Measurements from ENCODE around the gene SIT1.
"Not testable (repeated sequence)": the region's sequence is repeated elsewhere in the genome, so short reads cannot be mapped to it uniquely, and the experiment has no call there.

SIT1 gene

GRCh38 chr9:35657546-35658136, 6.9 kb upstream of the SIT1 start, which contains the start of gene RMRP:
Gene RMRP (minus strand): TSS chr9:35658019.
- Mint-ChIP-seq H3K27me3 (no peaks in the 10 kb centered on the region), H3K4me1 (peaks cover 63% of the 10 kb centered on the region), H3K4me3 (peak within 1 kb of the TSS; percentile 94), H3K36me3 (peaks cover 22% of the 10 kb centered on the region), H3K27ac (peak within 1 kb of the TSS; percentile 99), H3K9me3 (no peaks in the 10 kb centered on the region)
- peak; percentile 96 for ATAC-seq

DNA sequence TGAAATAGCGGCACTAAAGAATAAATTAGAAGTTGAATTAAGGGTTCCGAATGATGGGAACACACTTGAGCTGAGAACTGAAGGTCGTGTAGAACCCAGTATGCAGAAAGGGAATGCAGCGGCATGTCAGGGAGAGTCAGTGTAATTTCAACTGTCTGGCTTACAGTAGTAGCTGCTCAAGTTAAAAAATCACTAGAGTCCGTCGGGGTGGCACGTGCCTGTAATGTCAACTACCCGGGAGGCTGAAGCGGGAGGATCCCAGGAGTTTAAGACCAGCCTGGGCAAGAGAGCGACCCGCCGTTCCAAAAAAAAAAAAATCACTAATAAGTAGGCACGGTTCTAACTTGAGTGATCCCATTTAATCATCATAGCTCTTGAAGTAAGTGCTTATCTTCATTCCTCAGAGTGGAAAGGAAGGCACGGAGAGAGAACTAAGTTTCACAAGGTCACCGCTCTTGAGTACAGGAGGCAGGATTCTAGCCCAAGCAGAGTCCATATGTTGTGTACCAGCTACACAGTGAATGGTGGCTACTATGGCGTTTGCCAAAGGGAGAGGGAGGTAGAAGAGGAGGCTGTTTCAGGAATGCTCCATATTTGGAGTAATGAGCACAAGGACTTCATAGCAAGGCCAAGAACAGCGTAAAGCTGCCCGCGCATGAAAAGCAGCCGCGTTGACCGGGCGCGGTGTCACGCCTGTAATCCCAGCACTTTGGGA, 6.3 kb upstream of the SIT1 start:
- H3K36me3 Mint-ChIP-seq: peaks cover 22% of the 10 kb centered on the region
- peak overlapping the region; percentile 94 for H3K4me3 Mint-ChIP-seq
- no peak for ATAC-seq
- H3K27me3 Mint-ChIP-seq: no peaks in the 10 kb centered on the region
- H3K27ac Mint-ChIP-seq: peak overlapping the region; percentile 99
- peaks cover 59% of the 10 kb centered on the region for H3K4me1 Mint-ChIP-seq
- H3K9me3 Mint-ChIP-seq: no peaks in the 10 kb centered on the region

DNA sequence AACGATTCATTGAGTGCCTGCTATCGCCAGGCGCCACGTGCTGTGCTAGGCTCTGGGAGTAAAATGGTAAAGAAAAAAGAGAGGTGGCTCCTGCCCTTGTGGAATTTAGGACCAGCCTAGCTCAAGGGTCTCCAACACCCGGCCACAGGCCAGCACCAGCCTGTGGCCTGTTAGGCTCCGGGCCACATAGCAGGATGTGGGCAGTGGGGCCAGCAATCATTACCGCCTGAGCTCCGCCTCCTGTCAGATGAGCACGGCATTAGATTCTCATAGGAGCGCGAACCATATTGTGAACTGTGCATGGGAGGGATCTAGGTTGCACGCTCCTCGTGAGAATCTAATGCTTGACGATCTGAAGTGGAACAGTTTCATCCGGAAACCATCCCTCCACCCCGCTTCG, 5.6 kb upstream of the SIT1 start:
- Mint-ChIP-seq H3K4me3 (no peak overlapping the region), H3K27ac (peak overlapping the region; percentile 99), H3K4me1 (peaks cover 60% of the 10 kb centered on the region), H3K9me3 (no peaks in the 10 kb centered on the region), H3K27me3 (no peaks in the 10 kb centered on the region), H3K36me3 (peaks cover 22% of the 10 kb centered on the region)
- ATAC-seq: no peak

GRCh38 chr9:35653611-35654010, 2.9 kb upstream of the SIT1 start:
- Mint-ChIP-seq H3K9me3 (no peaks in the 10 kb centered on the region), H3K27me3 (no peaks in the 10 kb centered on the region), H3K4me3 (no peak overlapping the region), H3K27ac (peak overlapping the region; percentile 21), H3K36me3 (no peaks in the 10 kb centered on the region), H3K4me1 (peaks cover 52% of the 10 kb centered on the region)
- no peak for ATAC-seq

- peak overlapping the region; percentile 21 for H3K27ac Mint-ChIP-seq
- H3K36me3 Mint-ChIP-seq: no peaks in the 10 kb centered on the region
- no peak overlapping the region for H3K4me3 Mint-ChIP-seq
- H3K4me1 Mint-ChIP-seq: peaks cover 58% of the 10 kb centered on the region
- ATAC-seq: no peak
- no peaks in the 10 kb centered on the region for H3K9me3 Mint-ChIP-seq
- H3K27me3 Mint-ChIP-seq: no peaks in the 10 kb centered on the region
Observed at GRCh38 chr9:35652829-35653209, 2.1 kb upstream of the SIT1 start.

- Mint-ChIP-seq H3K9me3 (no peaks in the 10 kb centered on the region), H3K27me3 (no peaks in the 10 kb centered on the region), H3K36me3 (no peaks in the 10 kb centered on the region), H3K4me1 (peaks cover 58% of the 10 kb centered on the region), H3K27ac (peak overlapping the region; percentile 92), H3K4me3 (peak overlapping the region; percentile 10)
- ATAC-seq: no peak
Observed at GRCh38 chr9:35651956-35652828, 1.5 kb upstream of the SIT1 start.

GRCh38 chr9:35649431-35650340, 1.0 kb downstream of the SIT1 start:
- no peaks in the 10 kb centered on the region for H3K9me3 Mint-ChIP-seq
- ATAC-seq: no peak
- H3K4me1 Mint-ChIP-seq: peaks cover 56% of the 10 kb centered on the region
- H3K27me3 Mint-ChIP-seq: no peaks in the 10 kb centered on the region
- peak overlapping the region; percentile 92 for H3K27ac Mint-ChIP-seq
- H3K4me3 Mint-ChIP-seq: peak overlapping the region; percentile 83
- no peaks in the 10 kb centered on the region for H3K36me3 Mint-ChIP-seq

GRCh38 chr9:35646533-35647265, 4.0 kb downstream of the SIT1 start:
- H3K4me1 Mint-ChIP-seq: peaks cover 64% of the 10 kb centered on the region
- H3K36me3 Mint-ChIP-seq: peaks cover 6% of the 10 kb centered on the region
- H3K27ac Mint-ChIP-seq: peak overlapping the region; percentile 92
- peak overlapping the region; percentile 92 for H3K4me3 Mint-ChIP-seq
- no peaks in the 10 kb centered on the region for H3K27me3 Mint-ChIP-seq
- peak; percentile 91 for ATAC-seq
- no peaks in the 10 kb centered on the region for H3K9me3 Mint-ChIP-seq

- peaks cover 8% of the 10 kb centered on the region for H3K36me3 Mint-ChIP-seq
- peak overlapping the region; percentile 92 for H3K27ac Mint-ChIP-seq
- no peak for ATAC-seq
- peak overlapping the region; percentile 92 for H3K4me3 Mint-ChIP-seq
- H3K27me3 Mint-ChIP-seq: no peaks in the 10 kb centered on the region
- H3K4me1 Mint-ChIP-seq: peaks cover 64% of the 10 kb centered on the region
- H3K9me3 Mint-ChIP-seq: no peaks in the 10 kb centered on the region
Observed at GRCh38 chr9:35646153-35646532, 4.6 kb downstream of the SIT1 start.

DNA sequence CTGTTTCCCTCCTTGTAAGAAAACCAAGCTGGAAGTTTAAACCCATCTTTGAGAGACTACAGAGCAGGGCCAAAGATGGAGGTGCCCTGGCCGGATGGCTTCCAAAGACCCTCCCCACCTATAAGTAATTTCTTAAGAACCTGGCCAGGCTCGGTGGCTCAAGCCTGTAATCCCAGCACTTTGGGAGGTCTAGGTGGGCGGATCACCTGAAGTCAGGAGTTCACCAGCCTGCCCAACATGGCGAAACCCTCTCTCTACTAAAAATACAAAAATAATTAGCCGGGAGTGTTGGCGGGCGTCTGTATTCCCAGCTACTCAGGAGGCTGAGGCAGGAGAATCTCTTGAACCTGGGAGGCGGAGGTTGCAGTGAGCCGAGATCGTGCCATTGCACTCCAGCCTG, 5.0 kb downstream of the SIT1 start:
- Mint-ChIP-seq H3K27ac (peak overlapping the region; percentile 92), H3K36me3 (peaks cover 12% of the 10 kb centered on the region), H3K4me1 (peaks cover 64% of the 10 kb centered on the region), H3K4me3 (peak overlapping the region; percentile 92)
- not testable (repeated sequence) for H3K9me3 Mint-ChIP-seq, H3K27me3 Mint-ChIP-seq, ATAC-seq

GRCh38 chr9:35643046-35643445, 7.7 kb downstream of the SIT1 start:
- H3K4me1 Mint-ChIP-seq: peaks cover 65% of the 10 kb centered on the region
- H3K4me3 Mint-ChIP-seq: no peak overlapping the region
- H3K27me3 Mint-ChIP-seq: no peaks in the 10 kb centered on the region
- H3K36me3 Mint-ChIP-seq: peaks cover 19% of the 10 kb centered on the region
- no peaks in the 10 kb centered on the region for H3K9me3 Mint-ChIP-seq
- no peak for ATAC-seq
- no peak overlapping the region for H3K27ac Mint-ChIP-seq

DNA sequence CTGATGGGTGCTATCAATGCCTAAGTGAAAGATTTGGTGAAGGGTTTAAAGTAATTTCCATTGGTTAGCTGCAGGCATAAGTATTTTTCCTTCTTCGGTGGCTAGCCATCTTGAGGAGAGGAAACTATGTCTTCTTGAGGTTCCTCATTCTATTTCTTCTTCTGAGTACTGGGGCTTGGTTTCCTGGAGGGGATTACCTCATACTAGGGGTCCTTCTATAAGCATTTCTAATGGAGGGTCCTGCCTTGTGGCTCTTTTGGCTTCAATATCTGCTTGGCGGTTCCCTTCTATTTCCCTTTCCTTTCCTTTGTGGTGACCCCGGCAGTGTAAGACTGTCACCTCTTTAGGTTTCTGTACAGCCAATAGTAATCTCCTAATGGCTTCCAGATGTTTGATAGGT, 9.3 kb downstream of the SIT1 start:
- peaks cover 19% of the 10 kb centered on the region for H3K36me3 Mint-ChIP-seq
- H3K27ac Mint-ChIP-seq: peak overlapping the region; percentile 6
- not testable (repeated sequence) for H3K27me3 Mint-ChIP-seq, H3K4me3 Mint-ChIP-seq, ATAC-seq, H3K9me3 Mint-ChIP-seq
- peaks cover 70% of the 10 kb centered on the region for H3K4me1 Mint-ChIP-seq

- H3K9me3 Mint-ChIP-seq, ATAC-seq, H3K27me3 Mint-ChIP-seq, H3K4me3 Mint-ChIP-seq: not testable (repeated sequence)
- peaks cover 19% of the 10 kb centered on the region for H3K36me3 Mint-ChIP-seq
- H3K4me1 Mint-ChIP-seq: peaks cover 71% of the 10 kb centered on the region
- peak overlapping the region; percentile 6 for H3K27ac Mint-ChIP-seq
Observed at GRCh38 chr9:35640431-35640830, 10.3 kb downstream of the SIT1 start.

DNA sequence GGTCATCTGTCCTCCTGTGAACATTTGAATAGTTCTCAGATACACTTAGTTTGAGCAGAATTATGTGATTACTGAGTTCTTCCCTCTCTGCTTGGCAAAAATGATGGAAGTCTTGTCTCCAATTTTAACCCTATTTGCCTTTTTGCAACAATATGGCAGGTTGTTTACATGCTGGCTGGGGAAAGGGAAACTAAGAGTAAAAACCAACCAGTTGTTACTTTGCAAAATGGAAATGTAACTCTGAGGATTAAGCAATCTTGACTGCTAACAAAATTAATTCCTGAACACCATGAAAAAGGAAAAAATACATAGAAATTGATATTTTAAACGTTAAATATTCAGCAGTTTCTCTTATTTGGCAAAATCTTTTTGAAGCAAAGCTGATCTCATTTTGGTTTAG, 11.1 kb downstream of the SIT1 start:
- no peak overlapping the region for H3K27ac Mint-ChIP-seq
- peaks cover 19% of the 10 kb centered on the region for H3K36me3 Mint-ChIP-seq
- ATAC-seq: no peak
- H3K9me3 Mint-ChIP-seq: no peaks in the 10 kb centered on the region
- H3K4me3 Mint-ChIP-seq: no peak overlapping the region
- no peaks in the 10 kb centered on the region for H3K27me3 Mint-ChIP-seq
- peaks cover 75% of the 10 kb centered on the region for H3K4me1 Mint-ChIP-seq

Measured in stimulated activated memory B cell treated with anti-CD40 and anti-IgM and Interleukin-4, amounts not matched to agents 10 μg/mL and 1 μg/mL and 100 μg/mL, for 72 hours (primary cell).